GM19240 (cell line): ENCODE data around the gene TNFAIP8.
"Not testable (repeated sequence)": the region's sequence is repeated elsewhere in the genome, so short reads cannot be mapped to it uniquely, and the experiment has no call there.

Experiments used
- DNase-seq: peaks from one replicate; pipeline ENCODE4 v3.0.0; 2011; ENCODE audit warnings: low spot score; ENCODE audit not compliant: insufficient read length

TNFAIP8 gene

DNA sequence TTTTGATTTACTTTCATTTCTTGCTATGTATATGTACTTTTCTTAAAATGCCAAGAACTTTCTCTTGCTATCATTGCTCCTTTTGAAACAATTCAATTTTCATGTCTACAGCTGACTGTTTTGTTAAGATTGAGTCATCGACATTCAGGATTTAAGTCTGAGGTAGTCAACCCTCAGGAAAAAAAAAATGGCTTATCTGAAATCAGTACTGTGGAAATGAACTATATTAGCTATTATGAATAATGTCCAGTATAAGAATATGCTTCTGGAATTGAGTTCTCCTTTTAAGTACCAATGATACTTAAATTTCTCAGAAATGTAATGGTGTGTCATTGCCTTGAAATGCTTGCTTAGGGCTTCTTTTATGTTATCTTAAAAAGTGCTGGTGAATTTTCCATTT lies 37.9 kb downstream of the TNFAIP8 start:
- DNase-seq, result no peak

DNA sequence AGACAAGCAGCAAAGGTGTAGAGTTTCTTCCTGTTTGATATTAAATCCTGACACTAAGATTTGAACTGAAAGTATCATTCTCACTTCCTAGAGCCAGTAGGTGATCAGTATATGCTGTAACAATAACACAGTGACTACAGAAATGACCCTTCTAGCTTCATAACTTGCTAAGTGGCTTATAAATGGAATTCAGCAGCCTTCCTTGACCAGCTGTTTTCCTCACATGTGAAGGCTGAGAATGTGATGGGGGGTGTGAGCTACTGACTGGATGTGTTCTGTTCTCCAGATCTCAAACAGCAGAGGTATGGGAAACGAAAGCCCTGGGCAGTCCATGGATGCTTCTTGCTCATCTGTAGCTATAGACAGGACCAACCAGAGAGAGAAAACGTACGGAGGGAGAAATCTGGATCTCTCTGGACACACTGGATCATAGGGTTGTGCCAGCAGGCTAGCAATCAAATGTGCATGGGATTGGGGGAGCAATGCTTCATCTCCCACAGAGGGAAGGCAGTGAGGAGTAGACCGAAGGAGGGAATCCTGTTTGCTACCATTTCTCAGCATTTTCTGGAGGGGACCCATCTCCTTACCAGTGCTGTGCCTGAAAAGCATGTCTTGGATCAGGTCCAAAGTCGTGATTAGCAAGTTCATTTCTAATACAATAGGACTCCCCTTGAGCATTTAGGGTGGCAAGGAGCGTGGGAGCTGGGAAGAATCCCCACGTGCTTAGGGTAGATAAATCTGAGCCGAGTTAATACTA lies 39.4 kb downstream of the TNFAIP8 start:
- no peak for DNase-seq

DNA sequence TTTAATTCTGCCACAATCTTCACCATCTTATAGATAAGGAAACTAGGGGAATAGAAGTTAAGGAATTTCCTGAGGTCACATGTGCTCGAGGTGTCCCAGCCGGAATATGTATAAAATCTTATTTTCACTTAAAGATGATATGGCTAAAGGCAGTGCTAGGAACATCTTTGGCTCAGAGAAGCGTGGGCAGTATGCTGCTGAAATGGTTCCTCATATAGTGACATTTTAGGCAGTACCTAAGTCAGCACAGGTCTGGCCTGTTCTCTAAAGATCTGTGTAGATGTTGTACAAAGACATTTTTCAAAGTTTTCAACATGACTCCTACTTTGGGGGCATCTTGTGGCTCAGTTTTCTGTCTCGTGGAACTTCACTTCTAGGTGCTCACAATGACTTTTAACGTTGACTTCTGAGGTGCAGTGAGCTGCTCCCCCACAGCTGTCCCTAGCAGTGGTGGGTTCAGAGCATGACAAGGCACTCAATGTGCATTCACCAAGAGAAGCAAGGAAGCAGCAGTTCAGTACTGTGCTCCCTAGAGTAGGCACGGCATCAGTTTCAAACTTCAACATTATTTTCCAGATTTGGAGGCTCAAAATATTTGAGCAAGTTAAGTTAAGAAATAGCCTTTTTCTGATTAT lies 40.3 kb downstream of the TNFAIP8 start:
- DNase-seq, result no peak

DNA sequence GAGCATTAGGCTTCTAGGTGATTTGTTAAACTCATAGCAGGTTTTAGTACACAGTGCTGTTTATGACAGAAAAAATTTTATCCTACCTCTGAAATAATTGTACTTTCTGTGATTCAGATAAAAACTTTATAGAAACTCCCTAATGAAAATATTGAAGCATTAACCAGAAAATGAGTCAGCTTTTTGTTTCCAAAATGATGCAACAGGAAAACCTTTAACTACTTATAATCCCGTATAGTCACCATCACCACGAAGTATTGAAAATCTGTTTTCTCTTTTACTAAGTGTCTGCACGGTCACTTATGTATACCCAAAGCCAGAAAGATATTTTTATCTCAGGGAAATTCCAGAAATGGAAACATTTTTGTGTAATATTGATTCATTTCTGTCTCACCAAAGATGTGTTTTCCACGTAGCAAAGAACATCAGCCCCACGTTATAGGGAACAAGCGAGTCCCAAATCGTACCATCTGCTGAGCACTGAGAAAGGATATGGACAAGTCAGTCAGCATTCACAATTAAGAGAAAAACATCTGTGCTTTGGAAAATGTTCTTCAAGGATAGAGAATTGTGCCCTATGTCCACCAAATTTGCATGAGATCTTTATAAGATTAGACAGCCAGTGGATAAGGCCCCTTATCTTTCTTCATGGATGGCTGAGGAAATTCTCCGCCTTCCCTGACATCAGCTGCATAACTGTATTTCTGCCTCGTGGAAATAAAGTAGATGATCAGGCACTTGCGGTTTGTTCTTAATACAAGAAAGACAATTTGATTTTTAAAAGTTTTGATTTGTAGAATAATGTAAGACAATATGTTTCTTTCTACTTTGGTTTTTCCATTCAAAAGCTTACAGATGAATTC lies 41.9 kb downstream of the TNFAIP8 start:
- no peak for DNase-seq

DNA sequence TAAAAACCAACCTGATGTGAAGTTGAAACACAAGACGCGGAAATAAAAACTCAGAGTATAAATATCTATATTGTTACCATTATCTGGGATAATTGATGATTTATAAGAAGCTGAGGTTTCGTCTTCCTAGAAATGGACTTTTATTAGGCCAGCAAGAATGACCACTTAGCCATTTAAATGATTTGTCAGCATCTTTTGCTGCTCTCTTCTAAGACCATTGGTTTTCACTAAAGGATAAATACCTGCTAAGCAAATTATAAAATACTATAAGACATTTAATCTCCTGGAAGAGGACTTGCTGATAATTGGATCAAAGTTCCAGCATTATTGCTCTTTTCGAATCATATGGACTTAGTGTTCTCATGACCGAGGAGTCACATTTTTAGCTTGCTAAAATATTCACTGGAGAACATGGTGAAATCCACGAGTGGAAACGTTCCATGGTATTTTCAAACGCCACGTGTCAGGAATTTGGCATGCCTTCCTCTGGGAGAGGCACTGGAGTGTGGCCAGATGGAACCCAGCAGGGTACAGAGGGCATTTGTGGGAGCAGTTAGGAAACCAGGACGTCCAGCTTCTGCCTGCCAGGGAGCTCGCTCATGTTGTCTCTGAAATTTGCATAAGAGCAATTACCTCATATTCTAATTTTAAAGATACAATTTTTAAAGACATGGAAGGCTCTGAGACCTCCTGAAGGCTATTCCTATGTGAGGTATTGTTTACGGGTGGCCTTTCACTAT lies 43.1 kb downstream of the TNFAIP8 start:
- no peak for DNase-seq

DNA sequence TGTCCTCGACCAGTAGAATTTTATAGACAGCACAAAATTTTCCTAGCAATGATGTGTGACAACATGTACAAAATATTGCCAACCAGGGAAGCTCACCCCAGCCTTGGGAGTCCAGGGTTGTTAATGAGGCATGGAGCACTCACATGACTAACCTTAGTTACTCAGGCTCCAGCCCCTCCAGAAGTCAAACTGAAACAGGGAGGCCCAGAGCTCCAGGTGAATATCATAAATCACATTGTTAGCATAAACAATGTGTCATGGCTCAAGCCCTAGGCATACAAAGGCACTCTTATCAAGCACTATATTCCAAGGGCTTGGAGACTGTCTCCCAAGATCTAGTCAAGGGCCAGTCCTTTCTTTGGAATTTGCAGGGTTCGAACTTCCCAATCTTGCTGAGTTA lies 44.4 kb downstream of the TNFAIP8 start:
- no peak for DNase-seq

DNA sequence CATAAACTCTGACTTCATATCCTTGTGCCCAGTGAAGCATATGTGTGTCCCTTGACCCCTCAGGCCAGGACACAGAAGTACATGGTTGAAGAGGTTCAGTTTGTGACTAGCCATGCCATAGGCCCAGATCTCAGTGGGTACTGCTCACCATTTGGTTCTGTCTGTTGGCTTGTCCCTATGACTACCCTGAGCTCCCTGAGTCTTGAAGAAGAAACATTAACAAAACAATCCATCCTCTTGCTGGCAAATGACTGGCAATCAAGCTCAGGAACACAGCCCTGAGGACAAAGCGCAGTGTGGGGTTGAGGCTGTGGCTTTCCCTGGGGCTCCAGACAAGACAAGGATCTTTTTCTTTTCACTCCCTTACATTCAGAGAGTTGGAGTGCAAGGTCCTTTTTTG lies 46.3 kb downstream of the TNFAIP8 start:
- DNase-seq, result no peak

DNA sequence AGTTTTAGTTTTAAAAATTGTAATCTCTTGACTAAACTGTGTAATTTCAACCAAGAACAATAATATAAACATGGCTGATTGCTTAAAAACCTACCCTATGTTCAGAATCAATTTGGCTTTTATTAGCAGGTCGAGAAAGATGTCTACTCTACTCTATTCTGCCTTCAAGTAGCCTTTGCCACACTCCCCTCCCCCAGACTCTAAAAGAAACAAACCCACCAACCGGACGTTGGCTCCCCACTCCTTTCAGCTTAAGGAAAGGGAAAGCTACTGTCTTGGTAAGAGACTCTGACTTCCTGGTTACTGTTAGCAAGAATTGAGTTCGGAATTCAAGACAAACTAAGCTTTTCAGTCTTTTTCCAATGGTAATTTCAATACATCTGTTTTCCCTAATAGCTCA lies 46.7 kb downstream of the TNFAIP8 start:
- no peak for DNase-seq

DNA sequence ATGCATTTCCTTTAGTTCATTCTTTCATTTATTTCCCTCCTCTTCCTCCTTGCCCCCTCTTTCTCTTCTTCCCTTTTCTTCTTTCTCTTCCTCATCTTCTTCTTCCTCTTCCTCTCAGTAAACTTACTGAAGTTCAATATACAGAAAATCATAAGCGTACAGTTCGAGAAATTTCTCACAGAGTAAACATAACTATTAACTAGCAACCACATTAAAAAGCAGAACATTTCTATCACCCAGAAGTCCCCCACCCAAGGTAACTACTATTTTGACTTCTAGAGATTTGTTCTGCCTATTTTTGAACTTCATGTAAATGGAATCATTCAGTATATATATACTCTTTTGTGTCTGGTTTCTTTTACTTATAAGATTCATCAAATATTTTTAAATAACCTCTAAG lies 48.2 kb downstream of the TNFAIP8 start:
- no peak for DNase-seq

DNA sequence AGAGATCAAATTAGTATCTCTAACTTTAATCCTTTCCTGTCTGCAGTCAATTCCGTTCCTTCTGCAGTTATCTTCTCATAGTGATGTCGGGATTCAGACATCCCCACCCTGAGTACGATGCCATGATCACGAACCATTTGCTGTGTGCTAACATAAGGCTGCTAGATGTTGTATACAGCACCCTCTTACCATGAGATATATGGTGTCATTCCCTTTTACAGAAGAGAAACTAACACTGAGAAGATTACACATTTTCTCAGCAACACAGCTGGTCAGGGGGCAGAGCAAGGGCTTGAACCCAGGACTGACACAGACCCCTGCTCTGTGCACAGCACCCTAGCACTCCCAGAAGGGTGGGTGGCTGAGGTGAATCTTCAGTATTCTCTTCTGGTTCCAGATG lies 49.6 kb downstream of the TNFAIP8 start:
- no peak for DNase-seq

DNA sequence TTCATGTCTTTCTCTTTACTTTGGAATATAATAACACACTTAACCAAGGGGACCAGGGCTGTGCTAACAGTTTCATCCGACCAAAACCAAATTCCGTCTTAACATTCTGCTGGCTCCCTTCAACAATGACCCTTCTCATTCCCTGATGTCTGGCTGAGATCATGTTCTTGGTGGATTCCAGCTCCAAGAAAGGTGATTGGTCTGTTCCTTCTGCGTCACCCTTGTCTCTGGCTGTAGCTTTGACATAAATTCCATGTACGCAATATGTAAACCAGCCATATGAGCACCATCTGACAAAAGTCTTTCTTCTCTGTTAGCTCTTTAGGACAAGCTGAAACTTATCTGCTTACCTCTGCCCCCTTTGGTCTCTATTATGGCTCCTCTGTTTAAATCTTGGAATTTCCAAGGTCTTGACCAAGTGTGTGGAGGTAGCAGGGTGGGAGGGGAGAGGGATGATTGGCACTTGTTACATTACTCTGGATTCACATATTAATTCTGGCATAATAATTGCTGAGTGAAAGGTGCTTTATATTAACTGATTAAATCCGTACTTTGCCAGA lies 50.8 kb downstream of the TNFAIP8 start:
- no peak for DNase-seq

DNA sequence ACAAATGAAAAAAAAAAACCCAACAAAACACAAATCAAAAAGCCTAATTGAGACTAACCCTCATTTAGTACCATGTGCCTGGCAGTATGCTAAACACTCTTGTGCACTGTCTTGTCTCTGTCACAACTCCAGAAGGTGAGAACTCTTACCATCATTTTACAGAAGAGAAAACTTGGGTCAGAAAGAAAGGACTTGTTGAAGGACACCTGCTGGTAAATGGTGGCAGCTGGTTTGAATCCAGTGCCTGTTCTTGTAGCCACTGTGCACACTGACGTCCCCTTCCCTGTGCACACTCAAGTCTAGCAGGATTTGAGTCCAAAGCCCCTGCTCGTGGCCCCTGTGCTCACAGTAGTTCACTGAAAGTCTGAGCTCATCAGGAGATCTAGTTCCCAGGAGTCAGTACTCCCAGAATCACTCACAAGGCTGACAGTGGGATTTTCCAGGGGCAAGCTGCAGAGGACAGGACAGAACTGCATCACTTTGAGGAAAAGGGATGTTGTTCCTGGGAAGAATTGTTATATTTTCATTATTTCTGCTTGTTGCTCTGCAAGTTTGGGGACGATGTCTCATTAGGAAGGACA lies 53.5 kb downstream of the TNFAIP8 start:
- no peak for DNase-seq

DNA sequence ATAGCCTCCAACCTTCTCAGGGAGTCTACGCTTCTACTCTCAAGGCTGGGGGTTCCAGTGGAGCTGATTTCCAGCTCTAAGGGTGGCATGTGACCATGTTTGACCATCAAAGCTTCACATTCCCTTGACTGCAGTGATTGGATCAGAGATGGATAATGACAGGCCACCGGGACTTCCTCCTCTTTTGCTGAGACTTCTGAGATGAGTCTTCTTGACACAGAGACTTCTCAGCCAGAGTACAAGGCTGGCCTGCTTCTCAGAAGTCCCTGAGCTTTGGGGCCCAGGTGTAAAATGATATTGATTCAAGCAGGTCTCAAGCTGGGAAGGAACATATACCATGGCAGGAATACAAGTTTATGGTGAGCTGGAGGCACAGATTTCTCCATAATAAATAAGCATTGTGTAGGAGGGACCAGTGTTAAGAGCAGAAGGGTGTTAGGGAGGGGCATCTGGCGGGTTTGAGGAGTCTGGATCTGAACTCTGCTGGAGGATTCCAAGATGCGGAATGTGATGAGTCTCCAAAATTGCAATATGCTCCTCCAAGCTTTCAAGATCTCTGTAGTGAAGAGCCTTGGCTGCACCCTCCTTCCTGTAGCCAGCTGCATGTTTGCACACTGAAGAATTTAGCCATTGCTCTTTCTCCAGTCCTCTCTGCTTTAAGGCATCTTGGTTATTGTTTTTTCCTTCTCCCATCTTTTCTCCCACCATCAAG lies 54.8 kb downstream of the TNFAIP8 start:
- DNase-seq, result no peak

DNA sequence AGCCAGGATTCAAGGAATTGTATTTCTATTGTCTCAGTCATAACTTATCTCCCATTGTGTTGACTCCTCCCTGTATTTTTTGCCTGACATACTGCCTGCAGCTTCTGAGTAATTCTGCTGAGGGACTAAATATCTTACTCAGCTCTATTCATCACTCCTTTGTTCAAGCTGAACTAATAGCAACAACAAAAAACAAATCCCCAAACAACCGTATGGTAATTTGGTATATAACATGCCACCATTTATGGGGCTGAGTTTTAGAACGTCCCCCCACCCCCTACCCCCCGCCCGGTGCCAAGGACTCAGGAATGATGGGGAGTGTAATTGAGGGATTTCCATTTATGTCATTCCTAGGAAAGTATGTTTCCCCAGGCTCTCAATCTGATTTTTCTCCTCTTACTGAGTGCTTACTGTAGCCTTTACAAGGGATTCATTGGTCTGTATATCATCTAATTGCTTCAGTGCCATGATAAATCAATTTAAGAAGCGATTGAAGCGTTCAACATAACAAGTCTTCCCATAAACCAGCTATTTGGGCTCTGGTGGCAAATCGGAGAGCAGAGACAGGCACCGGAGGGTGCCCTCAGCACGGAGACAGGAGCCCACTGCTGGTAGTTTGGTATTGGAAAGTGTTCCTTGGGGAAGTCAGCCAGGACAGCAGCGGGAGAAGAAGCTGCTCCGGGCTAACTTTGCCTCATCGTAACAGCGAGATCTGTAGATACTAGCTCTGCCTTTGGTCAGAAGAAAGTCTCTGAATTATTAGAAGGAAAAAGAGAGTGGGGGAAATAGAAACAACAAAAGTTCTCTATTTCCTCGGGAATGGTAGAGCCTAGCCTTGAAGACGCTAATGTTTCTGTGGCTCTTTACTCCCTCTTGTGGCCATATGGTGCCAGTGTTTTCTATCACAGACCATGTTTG lies 55.8 kb downstream of the TNFAIP8 start:
- no peak for DNase-seq

DNA sequence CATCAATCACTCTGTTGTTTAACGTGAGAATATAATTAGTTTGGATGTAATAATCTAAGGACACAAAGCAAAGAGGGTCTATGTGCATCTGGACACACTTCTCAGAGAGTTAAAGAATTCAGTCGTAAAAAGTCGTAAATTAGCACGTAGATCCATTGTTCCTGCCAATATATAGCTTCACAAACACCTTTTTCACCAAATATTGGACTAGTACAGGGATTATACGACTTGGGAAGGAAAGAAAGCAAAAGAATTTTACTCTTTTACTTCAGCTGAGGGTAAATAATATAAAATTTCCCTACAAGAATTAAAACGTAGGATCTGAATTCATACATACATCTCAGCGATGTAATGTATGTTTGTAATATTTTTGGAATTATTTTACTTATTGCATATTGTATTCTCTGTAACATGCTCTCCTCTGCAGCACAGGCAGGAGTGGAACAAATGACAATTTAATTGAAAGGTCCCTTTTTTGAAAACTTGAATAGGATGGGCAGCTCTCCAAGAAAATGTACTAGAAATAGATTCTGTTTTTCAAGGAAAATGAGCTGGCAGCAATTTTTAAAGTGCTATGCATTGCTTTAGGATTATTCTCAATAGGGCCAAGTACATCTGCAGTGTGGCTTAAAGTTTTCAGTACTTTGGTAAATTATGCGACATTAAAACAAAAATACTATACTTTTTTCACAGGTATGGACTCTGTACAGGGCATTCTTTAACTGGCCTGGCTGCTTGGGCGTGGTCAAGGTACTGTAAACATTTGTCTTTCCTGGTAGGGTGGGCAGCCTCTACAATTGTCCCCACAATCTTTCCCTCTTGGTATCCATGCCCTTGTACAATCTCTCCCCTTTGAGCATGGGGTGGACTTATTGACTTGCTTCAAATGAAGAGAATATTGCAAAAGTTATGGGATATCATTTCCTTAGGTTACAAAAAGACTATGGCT lies 56.7 kb downstream of the TNFAIP8 start:
- DNase-seq, result no peak

DNA sequence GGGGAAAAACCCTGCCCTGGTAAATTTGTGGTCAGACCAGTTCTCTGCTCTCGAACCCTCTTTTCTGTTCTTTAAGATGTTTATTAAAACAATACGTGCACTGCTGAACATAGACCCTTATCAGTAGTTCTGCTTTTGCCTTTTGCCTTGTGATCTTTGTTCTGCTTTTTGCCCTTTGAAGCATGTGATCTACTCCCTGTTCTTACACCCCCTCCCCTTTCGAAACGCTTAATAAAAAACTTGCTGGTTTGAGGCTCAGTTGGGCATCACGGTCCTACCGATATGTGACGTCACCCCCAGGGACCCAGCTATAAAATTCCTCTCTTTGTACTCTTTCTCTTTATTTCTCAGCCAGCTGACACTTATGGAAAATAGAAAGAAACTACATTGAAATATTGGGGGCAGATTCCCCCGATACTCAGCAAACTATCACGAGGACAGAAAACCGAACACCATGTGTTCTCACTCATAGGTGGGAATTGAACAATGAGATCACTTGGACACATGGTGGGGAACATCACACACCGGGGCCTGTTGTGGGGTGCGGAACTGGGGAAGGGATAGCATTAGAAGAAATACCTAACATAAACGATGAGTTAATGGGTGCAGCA lies 58.4 kb downstream of the TNFAIP8 start:
- not testable (repeated sequence) for DNase-seq

DNA sequence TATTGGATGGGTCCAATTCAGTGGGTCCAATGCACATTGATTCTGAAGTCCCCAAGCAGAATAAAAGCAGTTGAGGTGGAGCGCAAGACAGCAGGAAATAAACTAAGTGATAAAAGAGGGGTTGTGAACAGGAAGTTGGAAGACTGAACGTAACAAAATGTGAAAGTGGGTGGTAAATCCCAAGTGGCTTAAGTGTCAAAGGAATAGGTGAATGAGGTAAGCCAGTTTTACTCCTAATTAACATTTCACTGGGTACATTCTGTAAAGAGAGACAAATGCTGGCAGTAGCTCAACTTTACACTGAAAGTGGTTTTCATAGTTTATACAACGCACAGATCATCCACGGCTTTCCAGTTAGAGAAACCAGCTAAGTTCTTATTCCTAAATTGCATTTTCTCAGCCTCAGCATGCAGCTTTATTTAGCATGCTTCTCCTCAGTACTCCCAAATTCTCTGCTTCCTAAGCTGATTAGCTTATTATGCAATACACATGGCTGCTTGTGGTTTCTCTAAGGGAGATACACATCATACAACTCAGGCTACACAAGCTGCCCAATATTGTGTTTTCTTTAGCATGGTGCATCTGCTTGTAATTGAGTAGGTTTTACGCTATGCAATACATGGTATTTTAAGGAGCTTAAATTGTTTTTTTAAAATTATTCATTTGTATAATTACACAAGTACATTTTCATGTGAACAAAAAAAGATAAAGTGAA lies 62.2 kb downstream of the TNFAIP8 start:
- DNase-seq, result no peak
